HEK293 (cell line): ENCODE data around the gene ADAMTS4.

Experiments
- KLF1 ChIP-seq: fragments of 450-650 bp; formaldehyde crosslinking; IDR thresholded peaks from 2 replicates; pipeline ENCODE4 v1.5.1; 2016; ENCODE audit warnings: missing biosample characterization, missing genetic modification characterization
- PBX3 ChIP-seq: sonication (generic); formaldehyde crosslinking; IDR thresholded peaks from 2 replicates; pipeline ENCODE4 v1.8.1; 2022; ENCODE audit warnings: mild to moderate bottlenecking, moderate library complexity, missing genetic modification reagents
- PRDM1 ChIP-seq: fragments of 450-650 bp; formaldehyde crosslinking; IDR thresholded peaks from 2 replicates; pipeline ENCODE4; 2016; ENCODE audit warnings: missing biosample characterization, missing genetic modification characterization
- RBAK ChIP-seq: fragments of 450-650 bp; formaldehyde crosslinking; IDR thresholded peaks from 2 replicates; pipeline ENCODE4 v1.5.1; 2016; ENCODE audit warnings: missing biosample characterization, missing genetic modification characterization
- SP2 ChIP-seq: fragments of 450-650 bp; formaldehyde crosslinking; IDR thresholded peaks from 2 replicates; pipeline ENCODE4 v1.5.1; 2016; ENCODE audit warnings: missing biosample characterization, missing genetic modification characterization
- SP7 ChIP-seq: fragments of 450-650 bp; formaldehyde crosslinking; IDR thresholded peaks from 2 replicates; pipeline ENCODE4 v1.5.1; 2016; ENCODE audit warnings: missing biosample characterization, missing genetic modification characterization
- ZBTB17 ChIP-seq: fragments of 450-650 bp; formaldehyde crosslinking; IDR thresholded peaks from 2 replicates; pipeline ENCODE4 v1.5.1; 2016; ENCODE audit warnings: missing biosample characterization, missing genetic modification characterization
- ZNF280D ChIP-seq: fragments of 450-650 bp; formaldehyde crosslinking; IDR thresholded peaks from 2 replicates; pipeline ENCODE4 v1.5.1; 2016; ENCODE audit warnings: missing biosample characterization, missing genetic modification characterization
- ZNF580 ChIP-seq: fragments of 450-650 bp; formaldehyde crosslinking; IDR thresholded peaks from 2 replicates; pipeline ENCODE4 v1.5.1; 2016; ENCODE audit warnings: missing biosample characterization, missing genetic modification characterization
- TF ChIP-seq, protein P1 (sequence below): fragments of 450-650 bp; formaldehyde crosslinking; IDR thresholded peaks from 2 replicates; pipeline ENCODE4 v1.5.1; 2016; ENCODE audit warnings: missing biosample characterization, missing genetic modification characterization

DNA sequence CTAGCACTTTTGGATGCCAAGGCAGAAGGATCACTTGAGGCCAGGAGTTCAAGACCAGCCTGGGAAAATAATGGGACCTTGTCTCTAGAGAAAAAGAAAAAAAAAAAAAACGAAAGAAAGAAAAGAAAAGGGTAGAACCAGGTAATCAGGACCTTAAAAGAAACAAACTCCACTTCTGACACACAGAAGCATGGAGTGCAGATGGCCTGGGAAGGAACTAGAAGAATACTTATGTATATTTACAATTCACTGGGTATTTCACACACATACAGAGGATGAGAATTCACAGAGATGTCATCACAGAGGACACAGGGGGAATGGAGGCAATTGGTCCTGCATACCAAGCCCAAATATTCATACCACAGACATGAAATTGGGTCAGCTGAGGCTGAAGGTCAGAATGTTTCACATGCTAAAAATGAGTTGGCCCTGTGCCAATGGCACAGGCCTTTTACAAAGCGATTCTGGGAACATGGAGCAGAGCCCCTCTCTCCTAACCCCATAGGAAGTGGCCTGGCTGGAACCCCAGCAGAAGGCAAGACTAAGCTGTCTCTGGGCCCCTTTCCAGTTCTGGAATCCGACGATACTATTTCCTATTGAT lies 26.0 kb downstream of the ADAMTS4 start:
- TF ChIP-seq SP7 (no peak), KLF1 (no peak), ZNF280D (tag by site-specific recombination) (no peak), ZNF580 (tag by site-specific recombination) (no peak), SP2 (no peak), PRDM1 (tag by site-specific recombination) (no peak), ZBTB17 (no peak), PBX3 (CRISPR knock-in tag) (no peak), RBAK (no peak)
- TF ChIP-seq, protein P1, sequence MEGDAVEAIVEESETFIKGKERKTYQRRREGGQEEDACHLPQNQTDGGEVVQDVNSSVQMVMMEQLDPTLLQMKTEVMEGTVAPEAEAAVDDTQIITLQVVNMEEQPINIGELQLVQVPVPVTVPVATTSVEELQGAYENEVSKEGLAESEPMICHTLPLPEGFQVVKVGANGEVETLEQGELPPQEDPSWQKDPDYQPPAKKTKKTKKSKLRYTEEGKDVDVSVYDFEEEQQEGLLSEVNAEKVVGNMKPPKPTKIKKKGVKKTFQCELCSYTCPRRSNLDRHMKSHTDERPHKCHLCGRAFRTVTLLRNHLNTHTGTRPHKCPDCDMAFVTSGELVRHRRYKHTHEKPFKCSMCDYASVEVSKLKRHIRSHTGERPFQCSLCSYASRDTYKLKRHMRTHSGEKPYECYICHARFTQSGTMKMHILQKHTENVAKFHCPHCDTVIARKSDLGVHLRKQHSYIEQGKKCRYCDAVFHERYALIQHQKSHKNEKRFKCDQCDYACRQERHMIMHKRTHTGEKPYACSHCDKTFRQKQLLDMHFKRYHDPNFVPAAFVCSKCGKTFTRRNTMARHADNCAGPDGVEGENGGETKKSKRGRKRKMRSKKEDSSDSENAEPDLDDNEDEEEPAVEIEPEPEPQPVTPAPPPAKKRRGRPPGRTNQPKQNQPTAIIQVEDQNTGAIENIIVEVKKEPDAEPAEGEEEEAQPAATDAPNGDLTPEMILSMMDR (tag by site-specific recombination) = no peak
